Fibroblast of skin of left biceps (primary cell): Measurements from ENCODE around the gene CATSPERZ.
"Not testable (repeated sequence)": the region's sequence is repeated elsewhere in the genome, so short reads cannot be mapped to it uniquely, and the experiment has no call there.

Source experiments
- DNase-seq, 2 experiments: peaks; one replicate each; pipeline ENCODE4 v3.0.0-alpha.2; 2013; ENCODE audit warnings: low read depth in 2 of 2

The CATSPERZ gene

GRCh38 chr11:64318766-64319761, 18.9 kb downstream of the CATSPERZ start:
- DNase-seq: no peak

DNA sequence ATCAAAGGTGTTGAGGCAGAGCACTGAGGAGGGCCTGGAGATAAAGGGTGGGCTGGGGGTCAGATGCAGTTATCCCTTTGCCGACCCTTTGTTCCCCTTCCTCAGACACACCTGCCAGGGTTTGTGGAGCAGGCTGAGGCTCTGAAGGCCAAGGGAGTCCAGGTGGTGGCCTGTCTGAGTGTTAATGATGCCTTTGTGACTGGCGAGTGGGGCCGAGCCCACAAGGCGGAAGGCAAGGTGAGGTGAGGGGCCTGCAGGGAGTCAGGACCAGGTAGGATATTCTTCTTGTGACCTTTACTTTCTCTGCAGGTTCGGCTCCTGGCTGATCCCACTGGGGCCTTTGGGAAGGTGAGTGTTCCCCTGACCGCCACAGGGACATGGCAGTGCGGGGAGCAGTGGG, 20.4 kb downstream of the CATSPERZ start:
- no peak for DNase-seq

DNA sequence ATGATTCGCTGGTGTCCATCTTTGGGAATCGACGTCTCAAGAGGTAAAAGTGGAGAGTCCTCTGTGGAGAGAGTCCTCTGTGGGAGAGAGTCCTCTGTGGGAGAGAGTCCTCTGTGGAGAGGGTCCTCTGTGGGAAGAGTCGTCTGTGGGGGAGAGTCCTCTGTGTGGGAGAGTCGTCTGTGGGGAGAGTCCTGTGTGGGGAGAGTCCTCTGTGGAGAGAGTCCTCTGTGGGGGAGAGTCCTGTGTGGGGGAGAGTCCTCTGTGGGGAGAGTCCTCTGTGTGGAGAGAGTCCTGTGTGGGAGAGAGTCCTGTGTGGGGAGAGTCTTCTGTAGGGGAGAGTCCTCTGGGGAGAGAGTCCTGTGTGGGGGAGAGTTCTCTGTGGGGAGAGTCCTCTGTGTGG, 20.9 kb downstream of the CATSPERZ start:
- no peak for DNase-seq

DNA sequence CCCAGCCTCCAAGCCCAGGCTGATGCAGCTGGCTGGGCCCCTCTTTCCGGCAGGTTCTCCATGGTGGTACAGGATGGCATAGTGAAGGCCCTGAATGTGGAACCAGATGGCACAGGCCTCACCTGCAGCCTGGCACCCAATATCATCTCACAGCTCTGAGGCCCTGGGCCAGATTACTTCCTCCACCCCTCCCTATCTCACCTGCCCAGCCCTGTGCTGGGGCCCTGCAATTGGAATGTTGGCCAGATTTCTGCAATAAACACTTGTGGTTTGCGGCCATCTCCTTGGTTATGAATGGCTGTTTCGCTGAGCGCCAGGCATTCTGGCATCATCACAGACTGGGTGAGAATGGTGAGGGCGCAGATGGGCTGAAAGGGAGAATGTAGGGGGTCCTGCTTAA, 21.4 kb downstream of the CATSPERZ start:
- DNase-seq: no peak

GRCh38 chr11:64322925-64323260, 22.7 kb downstream of the CATSPERZ start:
- no peak for DNase-seq

DNA sequence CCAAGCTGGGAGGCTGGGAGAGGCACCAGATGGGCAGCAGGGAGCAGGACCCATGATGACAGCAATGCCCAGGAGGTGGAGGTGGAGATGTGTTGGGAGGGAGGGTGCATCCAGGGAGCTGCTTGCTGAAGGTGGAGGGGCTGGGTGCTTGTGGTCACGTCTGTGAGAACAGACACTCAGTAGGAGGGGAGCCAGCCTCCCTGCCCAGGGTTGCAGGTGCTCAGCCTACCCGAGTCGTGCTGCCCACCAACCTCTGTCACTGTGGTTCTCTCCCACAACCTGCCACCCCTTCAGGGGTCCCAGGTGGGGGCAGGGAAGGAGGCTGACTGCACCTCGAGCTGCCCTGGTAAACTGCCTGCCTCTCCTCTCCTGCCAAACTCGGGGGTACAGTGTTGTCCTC, 23.2 kb downstream of the CATSPERZ start:
- DNase-seq: no peak

- DNase-seq: not testable (repeated sequence)
Observed at GRCh38 chr11:64323984-64324383, 23.8 kb downstream of the CATSPERZ start.

DNA sequence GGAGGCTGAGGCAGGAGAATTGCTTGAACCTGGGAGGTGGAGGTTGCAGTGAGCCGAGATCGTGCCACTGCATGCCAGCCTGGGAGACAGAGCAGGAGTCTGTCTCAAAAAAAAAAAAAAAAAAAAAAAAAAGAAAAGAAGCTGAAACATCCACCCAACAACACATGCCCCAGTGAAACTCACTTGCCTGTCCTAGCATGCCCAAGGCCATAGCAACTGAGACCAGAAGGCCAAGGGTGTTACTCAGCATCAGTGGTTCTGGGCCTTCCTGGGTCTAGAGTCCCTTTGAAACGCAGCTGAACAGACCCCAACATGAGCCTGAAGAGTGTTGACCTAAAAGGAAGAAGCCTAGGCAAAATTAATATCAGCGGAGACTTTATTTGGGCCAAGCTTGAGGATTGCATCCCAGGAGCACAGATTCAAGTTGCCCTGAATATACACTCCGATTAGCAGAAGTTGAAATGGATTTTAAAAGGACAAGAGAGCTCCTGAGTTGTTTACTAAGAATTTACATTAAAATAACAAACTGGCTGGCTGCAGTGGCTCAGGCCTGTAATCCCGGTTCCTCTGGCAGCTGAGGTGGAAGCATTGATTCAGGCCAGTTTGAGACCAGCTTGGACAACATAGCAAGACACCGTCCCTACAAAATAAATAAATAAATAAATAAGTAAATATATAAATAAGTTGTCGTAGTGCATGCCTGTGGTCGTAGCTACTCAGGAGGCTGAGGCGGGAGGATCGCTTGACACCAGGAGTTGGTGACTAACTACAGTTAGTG, 24.7 kb downstream of the CATSPERZ start:
- DNase-seq: no peak

- DNase-seq: no peak
Observed at GRCh38 chr11:64327375-64327774, 27.2 kb downstream of the CATSPERZ start.

DNA sequence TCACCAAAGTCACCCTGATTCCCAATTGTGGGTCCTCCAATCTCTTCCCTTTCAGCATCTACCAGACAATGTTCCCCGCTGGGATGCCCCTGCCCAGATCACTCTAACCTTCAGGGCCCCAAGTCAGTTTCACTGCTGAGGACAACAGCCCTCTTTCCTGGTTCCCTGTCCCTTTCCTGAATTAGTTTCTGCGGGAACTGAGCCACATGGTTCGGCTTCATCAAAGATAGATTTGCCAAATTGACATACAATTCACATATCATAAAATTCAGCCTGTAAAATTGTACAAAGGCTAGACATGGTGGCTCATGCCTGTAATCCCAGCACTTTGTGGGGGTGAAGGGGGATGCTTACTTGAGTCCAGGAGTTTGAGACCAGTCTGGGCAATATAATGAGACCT, 27.8 kb downstream of the CATSPERZ start:
- DNase-seq: no peak

DNA sequence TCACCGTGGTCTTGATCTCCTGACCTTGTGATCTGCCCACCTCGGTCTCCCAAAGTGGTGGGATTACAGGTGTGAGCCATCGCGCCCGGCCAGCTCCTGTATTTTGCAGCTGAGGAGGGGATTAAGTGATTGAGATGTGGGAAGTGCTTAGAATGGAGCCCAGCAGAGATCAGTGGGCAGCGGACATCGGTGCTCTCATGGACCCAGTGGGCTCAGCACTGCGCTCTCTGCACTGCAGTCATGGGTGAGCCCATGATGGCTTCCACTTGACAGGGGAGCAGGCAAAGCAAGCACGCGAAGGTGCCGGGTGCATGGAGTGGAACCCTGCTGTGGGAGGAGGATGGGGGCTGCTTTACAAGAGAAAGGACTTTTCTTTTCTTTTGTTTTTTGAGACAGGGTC, 30.7 kb downstream of the CATSPERZ start:
- DNase-seq: no peak

DNA sequence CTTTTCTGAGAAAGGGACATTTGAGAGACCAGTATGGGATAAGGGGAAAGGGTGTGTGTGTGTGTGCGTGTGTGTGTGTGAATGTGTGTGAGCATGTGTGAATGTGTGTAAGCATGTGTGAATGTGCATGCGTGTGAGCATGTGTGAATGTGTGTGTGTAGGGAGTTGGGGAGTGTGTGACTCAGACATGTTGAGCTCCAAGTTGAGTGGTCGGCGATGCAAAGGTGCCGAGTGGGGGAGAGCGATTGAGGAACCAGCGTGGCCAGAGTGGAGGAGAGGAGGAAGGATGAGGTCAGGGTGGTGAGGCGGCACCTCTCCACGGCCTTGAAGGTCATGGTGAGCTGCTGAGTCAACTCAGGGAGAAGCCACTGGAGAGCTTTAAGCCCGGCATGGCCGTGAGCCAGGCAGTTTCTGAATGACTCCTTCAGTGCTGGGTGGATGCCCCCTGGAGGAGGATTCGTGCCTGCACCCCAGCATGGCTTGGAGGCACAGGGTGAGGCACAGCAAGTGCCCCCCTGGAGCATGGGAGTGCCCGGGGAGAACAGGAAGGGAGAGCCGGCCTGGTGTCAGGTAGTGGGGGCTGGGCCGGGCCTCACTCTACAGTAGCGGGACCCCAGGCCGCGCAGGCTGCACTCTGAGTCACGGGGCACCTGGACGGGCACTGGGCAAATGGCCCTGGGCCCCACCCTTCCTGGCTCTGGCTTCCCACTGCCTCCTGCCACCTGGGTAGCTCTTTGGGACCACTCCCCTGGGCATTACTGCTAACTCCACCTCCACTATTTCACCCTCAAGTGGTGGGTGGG, 31.6 kb downstream of the CATSPERZ start:
- peak; percentile 33 to 36 for DNase-seq

GRCh38 chr11:64333556-64333955, 33.4 kb downstream of the CATSPERZ start:
- DNase-seq: no peak

DNA sequence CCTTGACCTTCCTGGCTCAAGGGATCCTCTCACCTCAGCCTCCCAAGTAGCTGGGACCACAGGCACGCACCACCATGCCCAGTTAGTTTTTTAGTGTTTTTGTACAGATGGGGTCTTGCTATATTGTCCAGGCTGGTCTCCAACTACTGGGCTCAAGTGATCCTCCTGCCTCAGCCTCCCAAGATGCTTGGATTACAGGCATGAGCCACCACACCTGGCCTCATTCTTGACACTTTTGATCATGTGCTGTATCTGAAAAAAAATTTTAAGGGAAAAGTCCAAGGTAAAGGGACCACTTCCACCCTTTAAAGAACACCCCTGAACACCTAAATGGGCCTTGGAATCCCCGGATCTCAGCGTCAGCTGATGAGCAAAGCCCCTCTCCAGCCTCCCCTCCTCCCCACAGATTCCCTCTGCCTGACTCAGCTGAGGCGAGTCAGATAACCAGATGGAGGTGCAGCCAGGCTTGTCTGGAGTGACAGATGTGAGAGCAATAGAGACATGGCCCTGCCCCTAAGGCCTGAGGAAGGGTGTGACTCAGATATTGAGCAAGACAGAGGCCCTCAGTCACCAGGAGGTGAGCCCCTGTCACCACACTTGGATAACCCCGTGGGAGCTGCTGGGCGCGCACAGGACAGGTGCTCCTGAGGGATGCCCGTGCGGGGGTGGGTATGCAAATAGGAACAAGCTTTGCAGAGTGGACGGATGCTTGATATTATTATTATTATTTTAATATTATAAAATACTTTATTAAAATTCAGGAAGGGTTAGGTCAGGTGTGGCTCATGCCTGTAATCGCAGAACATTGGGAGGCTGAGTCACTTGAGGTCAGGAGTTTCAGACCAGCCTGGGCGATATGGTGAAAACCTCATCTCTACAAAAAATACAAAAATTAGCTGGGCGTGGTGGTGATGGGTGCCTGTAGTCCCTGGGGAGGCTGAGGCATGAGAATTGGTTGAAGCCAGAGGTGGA, 34.9 kb downstream of the CATSPERZ start:
- peak; percentile 77 for DNase-seq

DNA sequence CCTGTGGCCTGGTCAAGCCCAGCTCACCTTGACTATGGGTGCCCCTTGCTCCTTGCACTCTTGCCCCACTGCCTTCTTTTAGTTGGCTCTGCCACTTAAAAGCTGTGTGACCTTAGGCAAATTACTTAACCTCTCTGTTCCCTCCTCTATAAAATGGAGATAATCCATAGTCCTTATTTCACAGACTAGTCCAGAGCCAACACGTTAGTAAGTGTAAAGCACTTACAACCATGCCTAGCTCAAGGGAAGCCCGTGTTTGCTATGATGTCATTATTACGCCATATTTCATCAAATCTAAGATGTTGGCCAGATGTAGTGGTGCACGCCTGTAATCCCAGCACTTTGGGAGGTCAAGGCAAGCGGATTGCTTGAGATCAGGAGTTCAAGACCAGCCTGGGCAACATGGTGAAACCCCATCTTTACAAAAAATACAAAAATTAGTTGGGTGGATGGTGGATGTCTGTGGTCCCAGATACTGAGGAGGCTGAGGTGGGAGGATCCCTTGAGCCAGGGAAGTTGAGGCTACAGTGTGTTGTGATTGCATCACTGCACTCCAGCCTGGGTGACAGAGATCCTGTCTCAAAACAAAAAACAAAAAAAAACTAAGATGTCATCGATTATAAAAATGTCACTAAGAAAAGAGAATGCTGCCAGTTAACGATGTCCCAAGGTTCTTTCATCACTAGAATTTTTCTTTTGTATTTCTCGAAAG, 37.5 kb downstream of the CATSPERZ start:
- DNase-seq: no peak

DNA sequence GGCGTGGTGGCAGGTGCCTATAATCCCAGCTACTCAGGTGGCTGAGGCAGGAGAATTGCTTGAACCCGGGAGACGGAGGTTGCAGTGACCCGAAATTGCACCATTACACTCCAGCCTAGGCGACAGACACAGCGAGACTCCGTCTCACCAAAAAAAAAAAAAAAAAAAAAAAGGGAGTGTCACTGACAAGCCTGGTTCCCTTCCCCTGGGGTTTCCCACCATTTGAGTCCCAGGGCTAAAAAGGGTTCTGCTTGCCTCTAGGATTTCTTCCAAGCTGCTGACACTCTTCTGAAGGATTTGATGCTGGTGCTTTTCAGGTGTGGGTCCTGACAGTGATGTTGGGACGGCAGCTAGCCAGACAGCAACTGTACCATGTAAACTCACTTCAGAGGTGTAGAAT, 38.6 kb downstream of the CATSPERZ start:
- no peak for DNase-seq

DNA sequence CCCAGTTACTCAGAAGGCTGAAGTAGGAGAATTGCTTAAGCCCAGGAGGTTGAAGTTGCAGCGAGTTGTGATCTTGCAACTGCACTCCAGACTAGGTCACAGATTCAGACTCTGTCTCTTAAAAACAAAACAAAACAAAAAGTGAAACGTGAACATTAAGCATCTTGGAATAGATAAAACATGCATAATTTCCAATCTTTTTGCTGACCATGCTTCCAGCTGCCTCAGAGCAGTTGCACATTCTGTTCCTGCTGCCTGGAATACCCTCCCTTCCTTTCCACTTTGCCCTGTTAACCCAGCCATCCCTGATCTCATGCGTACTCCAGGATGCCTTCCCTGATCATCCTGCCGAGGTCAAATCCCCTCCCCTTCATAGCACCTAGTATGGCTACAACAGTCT, 39.1 kb downstream of the CATSPERZ start:
- no peak for DNase-seq

GRCh38 chr11:64339754-64340408, 39.7 kb downstream of the CATSPERZ start, which contains the start of gene CCDC88B:
Gene CCDC88B, plus strand, starts transcription at chr11:64340204. Its CDS starts 63 bp downstream, at chr11:64340267.
- DNase-seq: no peak

DNA sequence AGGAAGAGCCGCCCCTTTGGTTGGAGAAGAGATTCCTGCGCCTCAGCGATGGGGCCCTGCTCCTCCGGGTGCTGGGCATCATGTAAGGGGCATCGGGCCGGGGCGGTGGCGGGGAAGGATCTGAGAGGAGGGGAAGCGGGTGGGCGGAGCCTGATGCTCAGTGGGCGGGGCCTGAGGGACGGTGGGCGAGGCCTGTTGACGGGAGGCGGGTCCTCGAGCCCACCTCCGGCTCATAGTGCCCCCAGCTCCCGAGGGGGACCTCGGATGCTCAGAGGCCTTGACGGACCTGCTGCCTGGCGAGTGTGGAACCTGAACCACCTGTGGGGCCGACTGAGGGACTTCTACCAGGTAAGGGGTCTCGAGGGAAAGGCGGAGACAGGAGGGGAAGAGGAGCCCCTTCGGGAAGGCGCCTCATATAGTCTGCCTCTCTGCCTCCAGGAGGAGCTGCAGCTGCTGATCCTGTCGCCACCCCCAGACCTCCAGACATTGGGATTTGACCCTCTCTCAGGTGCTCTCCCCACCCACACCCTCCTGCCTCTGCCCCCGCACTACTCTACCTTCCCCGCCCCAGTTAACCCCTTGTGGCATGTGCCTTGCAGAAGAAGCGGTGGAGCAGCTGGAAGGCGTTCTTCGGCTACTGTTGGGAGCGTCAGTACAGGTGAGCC, 40.6 kb downstream of the CATSPERZ start:
- DNase-seq: no peak
